KMS-11 (cell line): ENCODE results near the gene PHF21B.

Experiments
- H2AFZ ChIP-seq: fragments of 200-600 bp; sonication (generic); 2 replicates; pipeline ENCODE4 v1.6.1; 2016; ENCODE audit warnings: antibody characterized with exemption, mixed run types, low read depth
- H3K27ac ChIP-seq: fragments of 200-600 bp; sonication (generic); 2 replicates; pipeline ENCODE4 v1.6.1; 2016; ENCODE audit warnings: mild to moderate bottlenecking, mixed run types
- H3K27me3 ChIP-seq: fragments of 200-600 bp; sonication (generic); 2 replicates; pipeline ENCODE4 v1.6.1; 2017; ENCODE audit warnings: mild to moderate bottlenecking, low read depth, mixed run types, moderate library complexity; ENCODE audit not compliant: insufficient read depth
- H3K36me3 ChIP-seq: fragments of 200-600 bp; sonication (generic); 2 replicates; pipeline ENCODE4 v1.6.1; 2017; ENCODE audit warnings: mild to moderate bottlenecking, mixed run types; ENCODE audit not compliant: insufficient read depth
- H3K4me1 ChIP-seq: fragments of 200-600 bp; sonication (generic); 2 replicates; pipeline ENCODE4 v1.6.1; 2016; ENCODE audit warnings: mild to moderate bottlenecking, low read depth, mixed run types; ENCODE audit not compliant: poor library complexity, severe bottlenecking
- H3K4me2 ChIP-seq: fragments of 200-600 bp; sonication (generic); 2 replicates; pipeline ENCODE4 v1.7.0; 2016; ENCODE audit warnings: mild to moderate bottlenecking, mixed run types
- H3K4me3 ChIP-seq: fragments of 200-600 bp; sonication (generic); IDR thresholded peaks from 2 replicates; pipeline ENCODE4 v1.6.1; 2017; ENCODE audit warnings: low read depth, low read length, mixed read lengths; ENCODE audit not compliant: insufficient read depth
- H3K79me2 ChIP-seq: fragments of 200-600 bp; sonication (generic); 2 replicates; pipeline ENCODE4 v1.6.1; 2016; ENCODE audit warnings: low read depth, mixed run types; ENCODE audit not compliant: insufficient read depth
- H3K9ac ChIP-seq: fragments of 200-600 bp; sonication (generic); 2 replicates; pipeline ENCODE4 v1.6.1; 2016; ENCODE audit warnings: mild to moderate bottlenecking, mixed run types
- H4K20me1 ChIP-seq: fragments of 200-600 bp; sonication (generic); 2 replicates; pipeline ENCODE4 v1.6.1; 2016; ENCODE audit warnings: mild to moderate bottlenecking, mixed run types; ENCODE audit not compliant: insufficient read depth
- TF ChIP-seq, protein P1 (sequence below): fragments of 200-600 bp; sonication (generic); conservative IDR thresholded peaks from 2 replicates; pipeline ENCODE4 v1.6.1; 2017; ENCODE audit warnings: low read depth, mild to moderate bottlenecking, antibody characterized with exemption, low read length, moderate library complexity, mixed read lengths

Gene PHF21B

DNA sequence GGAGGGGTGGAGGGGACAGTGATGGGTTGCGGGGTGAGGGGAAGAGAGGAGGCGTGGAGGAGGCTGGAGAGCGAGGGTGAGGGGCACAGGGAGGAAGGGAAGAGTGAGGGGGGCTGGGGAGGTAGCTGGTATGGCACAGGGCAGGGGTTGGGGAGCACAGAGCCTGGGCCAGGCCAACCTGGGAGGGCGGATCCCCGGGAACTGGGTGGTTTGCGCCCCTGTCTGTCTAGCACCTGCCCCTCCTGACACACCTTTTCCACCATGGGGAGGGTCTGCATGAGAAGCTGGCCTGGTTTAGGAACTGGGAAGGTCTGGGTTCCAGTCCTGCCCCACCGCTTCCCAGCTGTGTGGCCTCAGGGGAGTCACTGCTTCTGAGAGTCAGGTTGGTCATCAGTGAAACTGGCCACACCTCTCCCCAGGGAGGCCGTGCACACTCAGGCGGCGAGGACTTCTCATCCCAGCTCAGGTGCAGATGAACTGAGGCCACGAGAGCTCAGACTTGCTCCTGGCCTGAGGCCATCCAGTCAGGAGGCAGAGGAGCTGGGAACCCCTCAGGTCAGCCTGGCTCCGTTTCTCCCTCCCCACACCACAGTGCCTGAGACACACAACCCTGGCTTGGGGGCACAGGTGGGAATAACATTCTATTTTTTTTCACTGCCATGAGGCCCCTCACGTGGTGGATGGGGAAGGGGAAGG lies 95.6 kb downstream of the PHF21B start:
- TF ChIP-seq, protein P1, sequence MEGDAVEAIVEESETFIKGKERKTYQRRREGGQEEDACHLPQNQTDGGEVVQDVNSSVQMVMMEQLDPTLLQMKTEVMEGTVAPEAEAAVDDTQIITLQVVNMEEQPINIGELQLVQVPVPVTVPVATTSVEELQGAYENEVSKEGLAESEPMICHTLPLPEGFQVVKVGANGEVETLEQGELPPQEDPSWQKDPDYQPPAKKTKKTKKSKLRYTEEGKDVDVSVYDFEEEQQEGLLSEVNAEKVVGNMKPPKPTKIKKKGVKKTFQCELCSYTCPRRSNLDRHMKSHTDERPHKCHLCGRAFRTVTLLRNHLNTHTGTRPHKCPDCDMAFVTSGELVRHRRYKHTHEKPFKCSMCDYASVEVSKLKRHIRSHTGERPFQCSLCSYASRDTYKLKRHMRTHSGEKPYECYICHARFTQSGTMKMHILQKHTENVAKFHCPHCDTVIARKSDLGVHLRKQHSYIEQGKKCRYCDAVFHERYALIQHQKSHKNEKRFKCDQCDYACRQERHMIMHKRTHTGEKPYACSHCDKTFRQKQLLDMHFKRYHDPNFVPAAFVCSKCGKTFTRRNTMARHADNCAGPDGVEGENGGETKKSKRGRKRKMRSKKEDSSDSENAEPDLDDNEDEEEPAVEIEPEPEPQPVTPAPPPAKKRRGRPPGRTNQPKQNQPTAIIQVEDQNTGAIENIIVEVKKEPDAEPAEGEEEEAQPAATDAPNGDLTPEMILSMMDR: no peak
- no peaks in the 10 kb centered on the region for H3K36me3 ChIP-seq
- no peaks in the 10 kb centered on the region for H4K20me1 ChIP-seq
- H3K4me2 ChIP-seq: no peak overlapping the region
- no peak overlapping the region for H3K9ac ChIP-seq
- no peak overlapping the region for H2AFZ ChIP-seq
- no peak overlapping the region for H3K27ac ChIP-seq
- H3K27me3 ChIP-seq: peaks cover 20% of the 10 kb centered on the region; the same call in 1 of the 2 replicates
- no peaks in the 10 kb centered on the region for H3K79me2 ChIP-seq
- H3K4me1 ChIP-seq: no peaks in the 10 kb centered on the region
- H3K4me3 ChIP-seq: no peak overlapping the region

DNA sequence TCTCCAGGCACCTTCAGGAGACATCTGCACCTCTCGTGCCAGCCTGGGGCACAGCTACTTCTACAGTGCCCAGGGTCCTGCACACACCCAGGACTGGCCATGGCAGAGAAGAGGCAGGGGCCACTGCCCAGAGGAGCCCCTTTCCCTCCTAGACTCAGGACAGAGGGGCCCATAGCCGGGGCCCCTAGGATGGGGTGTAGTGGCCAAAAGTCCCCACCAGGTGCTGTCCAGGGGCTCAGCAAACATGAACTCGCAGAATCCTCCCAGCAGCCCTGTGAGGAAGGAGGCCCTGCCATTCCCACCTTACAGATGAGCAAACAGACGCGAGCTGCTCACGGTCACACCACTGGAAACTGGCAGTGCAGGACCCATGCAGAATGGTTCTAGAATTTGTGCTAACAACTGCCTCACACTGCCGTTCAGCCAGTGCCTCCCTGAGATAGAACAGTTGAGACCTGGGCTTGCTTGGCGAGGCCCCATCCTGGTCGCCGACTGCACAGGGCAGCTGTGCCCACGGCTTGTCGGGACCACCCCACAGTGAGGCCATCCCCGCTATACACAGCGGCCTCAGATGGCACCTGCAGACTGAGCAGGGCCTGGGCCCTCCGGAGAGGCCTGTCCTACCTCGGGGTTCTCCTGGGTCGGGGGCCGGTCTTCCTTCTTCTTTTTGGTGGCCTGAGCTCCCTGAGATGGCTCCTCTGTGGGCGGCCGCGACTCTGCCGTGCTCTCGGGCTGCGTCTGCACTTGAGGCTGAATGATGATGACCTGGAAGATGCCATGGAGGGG lies 96.4 kb downstream of the PHF21B start:
- TF ChIP-seq, protein P1: no peak
- no peaks in the 10 kb centered on the region for H3K36me3 ChIP-seq
- H2AFZ ChIP-seq: no peak overlapping the region
- H3K4me3 ChIP-seq: no peak overlapping the region
- H3K4me2 ChIP-seq: no peak overlapping the region
- H3K27ac ChIP-seq: no peak overlapping the region
- H3K4me1 ChIP-seq: no peaks in the 10 kb centered on the region
- no peak overlapping the region for H3K9ac ChIP-seq
- H3K79me2 ChIP-seq: no peaks in the 10 kb centered on the region
- no peaks in the 10 kb centered on the region for H4K20me1 ChIP-seq
- peaks cover 14% of the 10 kb centered on the region; the same call in 1 of the 2 replicates for H3K27me3 ChIP-seq

DNA sequence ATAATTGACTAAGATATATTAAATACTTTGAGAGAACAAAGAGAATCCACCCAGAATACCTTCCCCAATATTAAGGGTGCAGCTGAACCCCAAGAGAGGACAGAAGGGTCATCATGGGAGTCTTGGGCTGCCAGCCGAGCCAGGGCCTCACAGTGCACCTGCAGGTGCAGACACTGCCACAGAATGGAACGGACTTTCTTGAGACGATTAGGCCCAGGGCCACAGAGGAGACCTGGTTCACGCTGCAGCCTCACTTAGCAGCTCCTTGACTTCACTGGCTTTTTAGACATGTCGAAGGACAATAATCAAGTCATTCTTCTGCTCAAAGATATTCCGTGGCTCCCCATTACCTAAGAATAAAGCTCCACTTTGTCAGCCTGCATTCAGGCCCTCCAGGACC lies 100.6 kb downstream of the PHF21B start:
- Histone ChIP-seq H3K27me3 (no peaks in the 10 kb centered on the region; the same call in 1 of the 2 replicates), H3K36me3 (no peaks in the 10 kb centered on the region)
- TF ChIP-seq, protein P1: no peak

DNA sequence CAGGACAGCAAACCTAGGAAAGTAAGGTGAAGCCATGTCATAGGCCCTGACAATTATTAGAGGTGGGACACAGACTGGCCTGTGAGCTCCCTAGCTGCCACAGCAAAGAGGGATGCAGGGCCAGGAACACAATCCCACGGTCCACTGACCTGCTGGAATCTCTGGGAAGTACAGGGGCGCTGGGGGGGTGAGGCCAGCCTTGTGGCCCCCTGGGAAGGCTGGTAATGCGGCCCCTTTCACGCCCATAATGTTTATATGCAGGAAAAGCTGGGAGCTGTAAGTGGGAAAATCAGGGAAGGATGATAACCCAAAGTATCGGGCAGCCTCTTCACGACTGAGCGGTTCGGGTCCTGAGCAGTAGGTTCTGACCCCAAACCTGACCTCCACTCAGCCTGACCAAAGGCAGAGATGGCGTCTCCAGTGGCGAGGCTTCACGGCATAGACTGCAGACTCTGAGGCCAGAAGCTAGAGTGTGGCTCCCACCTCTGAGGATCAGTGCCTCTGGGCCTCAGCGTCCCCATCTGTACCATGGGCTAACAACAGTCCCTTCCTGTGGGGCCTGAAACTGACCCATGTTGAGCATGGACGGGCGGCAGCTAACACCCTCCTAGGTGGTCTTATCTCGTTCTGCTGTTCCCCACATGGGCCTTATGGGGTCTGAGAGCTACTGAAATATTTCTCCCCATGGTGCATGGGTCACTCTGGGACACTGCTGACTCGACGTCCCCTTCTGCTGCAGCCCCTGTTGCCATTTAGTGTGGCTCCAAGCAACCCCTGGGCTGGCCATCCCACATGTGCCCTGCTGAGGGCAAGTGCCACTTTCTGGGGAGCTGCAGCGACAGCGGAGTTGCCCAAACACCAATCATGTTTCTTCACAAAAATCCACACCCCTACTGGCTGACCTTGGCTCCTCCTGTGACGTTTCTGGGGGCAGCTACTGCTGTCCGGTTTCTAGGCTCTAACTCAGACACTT lies 101.8 kb downstream of the PHF21B start:
- Histone ChIP-seq H3K36me3 (no peaks in the 10 kb centered on the region), H3K4me2 (no peak overlapping the region), H3K79me2 (no peaks in the 10 kb centered on the region), H3K27me3 (peaks cover 2% of the 10 kb centered on the region; the same call in 1 of the 2 replicates), H3K4me3 (no peak overlapping the region), H2AFZ (no peak overlapping the region), H4K20me1 (no peaks in the 10 kb centered on the region), H3K9ac (no peak overlapping the region), H3K27ac (no peak overlapping the region), H3K4me1 (no peaks in the 10 kb centered on the region)
- TF ChIP-seq, protein P1: no peak

More for the DNA sequence above, 100.6 kb downstream of the PHF21B start:
- Histone ChIP-seq H3K4me1 (no peaks in the 10 kb centered on the region), H3K79me2 (no peaks in the 10 kb centered on the region), H3K4me3 (no peak overlapping the region), H3K4me2 (no peak overlapping the region), H3K9ac (no peak overlapping the region), H4K20me1 (no peaks in the 10 kb centered on the region), H3K27ac (no peak overlapping the region), H2AFZ (no peak overlapping the region)
